Right renal pelvis (tissue), 4 donors: ENCODE results near the gene CELF4. TPM values are rescaled to one million over a fixed set of nuclear protein-coding genes. Genes with fewer than 3 reads are reported as not detected.

Source experiments
- DNase-seq, 4 donors: peaks; one replicate each; pipeline ENCODE4 v3.0.0-alpha.2; 2013; ENCODE audit warnings: low read depth in 4 of 4, low spot score in 3 of 4, missing footprints in 1 of 4
- polyA plus RNA-seq, 4 donors: library from polyadenylated mRNA; unstranded; fragments of 120-200 nt; gene quantifications; one replicate each; pipeline ENCODE4 v1.2.1, GENCODE V29; 2013; ENCODE audit not compliant: insufficient read length in 4 of 4

Gene CELF4
- polyA plus RNA-seq, 4 donors = 2.8 to 3.6 (median 3.0) TPM

- no peak for DNase-seq
These were observed 167.8 kb downstream of the CELF4 start for GRCh38 chr18:37397814-37398213.

GRCh38 chr18:37396971-37397720 is 168.5 kb downstream of the CELF4 start:
- no peak for DNase-seq

- no peak for DNase-seq
These were observed 170.0 kb downstream of the CELF4 start for GRCh38 chr18:37395631-37396030.

GRCh38 chr18:37395138-37395537 is 170.5 kb downstream of the CELF4 start:
- no peak for DNase-seq

GRCh38 chr18:37394610-37394965 is 171.0 kb downstream of the CELF4 start:
- no peak for DNase-seq

- DNase-seq = peak; percentile 48 to 60 (median 55)
These were observed 171.5 kb downstream of the CELF4 start for GRCh38 chr18:37393945-37394609.

GRCh38 chr18:37393221-37393827 is 172.3 kb downstream of the CELF4 start:
- DNase-seq = no peak

GRCh38 chr18:37392648-37393047 is 172.9 kb downstream of the CELF4 start:
- no peak for DNase-seq

GRCh38 chr18:37391698-37392548 is 173.7 kb downstream of the CELF4 start:
- no peak for DNase-seq

- no peak for DNase-seq
These were observed 174.4 kb downstream of the CELF4 start for GRCh38 chr18:37391156-37391555.

- no peak for DNase-seq
These were observed 174.9 kb downstream of the CELF4 start for GRCh38 chr18:37390687-37391086.

GRCh38 chr18:37389684-37390368 is 175.8 kb downstream of the CELF4 start:
- DNase-seq = no peak

- no peak for DNase-seq
These were observed 176.6 kb downstream of the CELF4 start for GRCh38 chr18:37389041-37389440.

- no peak for DNase-seq
These were observed 177.2 kb downstream of the CELF4 start for GRCh38 chr18:37388413-37388812.

- DNase-seq = no peak
These were observed 179.5 kb downstream of the CELF4 start for GRCh38 chr18:37385846-37386778.

GRCh38 chr18:37383846-37384595 is 181.6 kb downstream of the CELF4 start:
- no peak for DNase-seq

- no peak for DNase-seq
These were observed 182.4 kb downstream of the CELF4 start for GRCh38 chr18:37383036-37383785.

- DNase-seq = no peak
These were observed 184.0 kb downstream of the CELF4 start for GRCh38 chr18:37381554-37381953.
